ENCODE data around the gene ASPHD2.
"Not testable (repeated sequence)": the region's sequence is repeated elsewhere in the genome, so short reads cannot be mapped to it uniquely, and the experiment has no call there.

Gene ASPHD2

DNA sequence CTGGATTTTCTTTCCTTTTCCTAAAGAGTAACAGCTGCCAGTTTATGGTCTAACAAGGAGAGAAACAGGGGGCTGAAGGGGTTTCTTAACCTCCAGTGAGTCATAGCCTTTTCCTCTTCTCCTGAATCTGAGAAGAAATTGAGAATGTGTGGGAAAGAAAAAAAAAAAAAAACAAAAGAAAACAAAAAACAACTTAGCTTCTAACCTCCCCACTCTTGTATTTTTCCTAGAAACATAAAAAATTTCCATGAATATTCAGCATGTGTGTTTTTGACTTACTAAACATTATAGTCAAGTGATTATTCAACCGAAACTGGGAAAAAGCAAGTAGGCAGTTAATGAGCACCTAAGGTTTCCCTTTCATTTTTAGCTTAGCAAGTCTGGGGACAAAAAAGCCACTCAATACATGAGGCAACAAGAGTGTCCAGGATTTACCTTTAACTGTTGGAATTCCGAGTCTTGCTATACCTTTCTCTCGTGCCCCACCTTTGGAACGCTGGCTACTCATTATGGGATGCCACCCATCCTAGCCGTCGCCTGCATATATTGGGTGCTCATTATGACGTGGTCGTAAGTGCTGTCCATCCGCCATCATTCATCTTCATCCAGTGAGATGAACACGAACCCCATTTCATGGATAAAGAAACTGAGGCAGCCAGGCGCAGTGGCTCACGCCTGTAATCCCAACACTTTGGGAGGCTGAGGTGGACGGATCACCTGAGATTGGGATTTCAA, 2.4 kb downstream of the ASPHD2 start:
- DNase-seq (ENCODE audit: low spot score in 2 of 2) = no peak
- in situ Hi-C loops (cut with MboI; ENCODE audit: low sequenced_read_pairs) = no loop called here
- Histone ChIP-seq H3K36me3 (replicated peaks) (no peaks in the 10 kb centered on the region), H3K9me3 (no peaks in the 10 kb centered on the region), H3K27me3 (ENCODE audit: low read depth) (peaks cover under 1% of the 10 kb centered on the region; the same call in 1 of the 2 replicates), H3K4me1 (no peaks in the 10 kb centered on the region), H3K4me3 (no peak overlapping the region)

DNA sequence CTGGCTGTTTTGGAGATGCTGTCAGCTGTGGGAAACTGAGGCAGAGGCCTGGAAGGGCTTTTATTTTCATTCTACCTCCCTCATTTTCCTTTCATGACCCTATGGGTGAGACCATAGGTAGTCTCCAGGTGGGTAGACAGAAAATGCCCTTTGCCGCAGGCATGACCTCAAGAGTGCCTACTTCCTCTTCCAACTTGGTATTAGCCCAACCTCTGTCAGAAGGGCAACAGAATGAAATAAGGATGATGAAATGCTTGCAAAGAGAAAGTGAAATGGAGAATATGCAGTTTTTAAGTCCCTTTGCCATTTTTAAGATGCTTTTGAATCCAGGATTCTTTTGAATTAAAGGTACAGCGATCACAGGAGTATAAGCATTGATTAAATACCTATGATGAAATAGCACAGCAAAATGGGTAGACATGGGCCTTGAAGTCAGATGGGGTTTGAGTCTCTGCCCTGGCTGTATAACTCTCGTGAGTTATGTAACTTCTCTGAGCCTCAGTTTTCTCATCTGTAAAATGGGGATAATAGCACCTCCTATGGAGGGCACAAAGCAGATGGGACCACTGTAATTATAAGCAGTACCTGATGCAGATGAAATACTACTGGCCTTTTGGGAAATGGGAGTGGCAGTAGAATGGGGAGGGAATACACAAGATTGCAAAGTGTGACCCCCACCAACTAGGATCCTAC, 3.7 kb downstream of the ASPHD2 start:
- H3K9me3 ChIP-seq = no peaks in the 10 kb centered on the region
- no peaks in the 10 kb centered on the region for H3K36me3 ChIP-seq (replicated peaks)
- no peaks in the 10 kb centered on the region for H3K4me1 ChIP-seq
- in situ Hi-C loops (cut with MboI; ENCODE audit: low sequenced_read_pairs) = no loop called here
- H3K4me3 ChIP-seq = no peak overlapping the region
- DNase-seq (ENCODE audit: low spot score in 2 of 2) = no peak
- no peaks in the 10 kb centered on the region for H3K27me3 ChIP-seq (ENCODE audit: low read depth)

DNA sequence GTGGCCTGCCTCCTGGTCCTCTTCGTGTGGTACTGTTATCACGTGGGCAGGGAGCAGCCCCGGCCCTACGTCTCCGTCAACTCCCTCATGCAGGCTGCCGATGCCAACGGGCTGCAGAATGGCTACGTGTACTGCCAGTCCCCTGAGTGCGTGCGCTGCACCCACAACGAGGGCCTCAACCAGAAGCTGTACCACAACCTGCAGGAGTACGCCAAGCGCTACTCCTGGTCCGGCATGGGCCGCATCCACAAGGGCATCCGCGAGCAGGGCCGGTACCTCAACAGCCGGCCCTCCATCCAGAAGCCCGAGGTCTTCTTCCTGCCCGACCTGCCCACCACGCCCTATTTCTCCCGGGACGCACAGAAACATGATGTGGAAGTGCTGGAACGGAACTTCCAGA, 4.7 kb downstream of the ASPHD2 start:
- H3K36me3 ChIP-seq (replicated peaks) = no peaks in the 10 kb centered on the region
- H3K4me3 ChIP-seq = no peak overlapping the region
- DNase-seq (ENCODE audit: low spot score in 2 of 2) = no peak
- in situ Hi-C loops (cut with MboI; ENCODE audit: low sequenced_read_pairs) = no loop called here
- H3K27me3 ChIP-seq (ENCODE audit: low read depth) = no peaks in the 10 kb centered on the region
- H3K9me3 ChIP-seq = no peaks in the 10 kb centered on the region
- peaks cover 3% of the 10 kb centered on the region for H3K4me1 ChIP-seq

DNA sequence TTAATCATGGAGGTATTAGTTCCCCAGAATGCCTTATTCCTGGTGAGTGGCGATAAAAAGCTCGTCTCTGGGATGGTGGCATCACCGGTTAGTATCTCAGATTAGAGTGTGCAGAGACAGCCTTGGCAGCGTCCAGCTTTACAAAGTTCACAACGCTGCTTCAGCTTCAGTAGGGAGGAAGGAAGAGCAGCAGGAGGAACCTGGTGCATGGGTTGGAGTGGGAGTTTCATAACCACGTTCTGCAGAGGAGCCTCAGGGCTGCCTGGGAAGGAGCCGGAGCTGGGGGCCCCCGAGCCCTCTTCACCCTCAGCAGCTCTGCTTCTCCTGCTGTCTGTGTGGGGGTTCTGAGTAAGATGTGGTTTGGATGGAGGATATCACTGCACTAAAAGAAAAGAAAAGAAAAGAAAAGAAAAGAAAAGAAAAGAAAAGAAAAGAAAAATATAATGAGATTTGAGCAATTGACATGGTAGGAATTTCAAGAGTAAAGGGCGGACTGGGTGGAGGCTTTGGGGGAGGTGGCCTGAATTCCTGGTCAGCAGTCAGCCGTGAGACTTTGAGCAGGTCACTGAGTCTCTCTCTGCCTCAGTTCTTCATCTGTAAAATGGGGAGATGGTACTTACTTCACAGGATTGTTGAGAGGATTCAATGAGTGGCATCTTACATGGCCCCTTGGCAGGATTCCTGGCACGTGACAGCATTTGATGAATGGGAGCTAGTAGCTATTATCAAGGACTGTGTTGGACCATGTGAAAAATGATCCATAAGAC, 6.5 kb downstream of the ASPHD2 start:
- Histone ChIP-seq H3K9me3 (no peaks in the 10 kb centered on the region), H3K36me3 (replicated peaks) (no peaks in the 10 kb centered on the region), H3K27me3 (ENCODE audit: low read depth) (no peaks in the 10 kb centered on the region), H3K4me3 (no peak overlapping the region), H3K4me1 (peaks cover 5% of the 10 kb centered on the region)
- no peak for DNase-seq (ENCODE audit: low spot score in 2 of 2)
- in situ Hi-C loops (cut with MboI; ENCODE audit: low sequenced_read_pairs) = no loop called here

DNA sequence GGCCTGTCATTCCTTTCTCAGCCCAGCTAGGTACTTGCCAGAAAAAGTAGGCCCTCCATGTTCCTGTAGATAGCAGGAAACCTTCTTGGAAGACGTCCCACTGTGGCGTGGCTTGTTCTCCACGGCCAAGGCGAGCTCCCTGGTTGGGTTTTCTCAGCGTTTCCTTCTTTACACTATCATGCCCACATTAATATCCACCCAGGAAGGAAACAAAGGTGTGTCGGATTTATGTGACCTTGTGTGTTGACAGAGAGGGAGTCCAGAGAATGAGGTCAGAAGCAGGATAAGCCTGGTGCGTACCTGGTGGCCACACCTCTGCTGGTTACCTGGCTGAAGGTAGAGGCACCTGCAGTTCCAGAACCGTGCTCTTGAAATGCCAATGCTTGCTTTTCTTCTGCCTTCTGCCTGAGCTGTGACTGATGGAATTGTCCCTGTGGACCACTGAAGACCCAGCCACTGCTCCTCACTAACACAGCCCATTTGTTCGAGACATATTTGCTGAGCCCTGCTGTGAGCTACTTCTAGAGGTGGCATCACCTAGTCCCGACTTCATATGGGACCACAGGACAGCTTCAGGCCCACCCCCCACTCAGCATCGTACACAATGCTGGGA, 7.9 kb downstream of the ASPHD2 start:
- no peaks in the 10 kb centered on the region for H3K36me3 ChIP-seq (replicated peaks)
- H3K27me3 ChIP-seq (ENCODE audit: low read depth) = no peaks in the 10 kb centered on the region
- no peak for DNase-seq (ENCODE audit: low spot score in 2 of 2)
- H3K9me3 ChIP-seq = no peaks in the 10 kb centered on the region
- peaks cover 5% of the 10 kb centered on the region for H3K4me1 ChIP-seq
- in situ Hi-C loops (cut with MboI; ENCODE audit: low sequenced_read_pairs) = no loop called here
- H3K4me3 ChIP-seq = no peak overlapping the region

DNA sequence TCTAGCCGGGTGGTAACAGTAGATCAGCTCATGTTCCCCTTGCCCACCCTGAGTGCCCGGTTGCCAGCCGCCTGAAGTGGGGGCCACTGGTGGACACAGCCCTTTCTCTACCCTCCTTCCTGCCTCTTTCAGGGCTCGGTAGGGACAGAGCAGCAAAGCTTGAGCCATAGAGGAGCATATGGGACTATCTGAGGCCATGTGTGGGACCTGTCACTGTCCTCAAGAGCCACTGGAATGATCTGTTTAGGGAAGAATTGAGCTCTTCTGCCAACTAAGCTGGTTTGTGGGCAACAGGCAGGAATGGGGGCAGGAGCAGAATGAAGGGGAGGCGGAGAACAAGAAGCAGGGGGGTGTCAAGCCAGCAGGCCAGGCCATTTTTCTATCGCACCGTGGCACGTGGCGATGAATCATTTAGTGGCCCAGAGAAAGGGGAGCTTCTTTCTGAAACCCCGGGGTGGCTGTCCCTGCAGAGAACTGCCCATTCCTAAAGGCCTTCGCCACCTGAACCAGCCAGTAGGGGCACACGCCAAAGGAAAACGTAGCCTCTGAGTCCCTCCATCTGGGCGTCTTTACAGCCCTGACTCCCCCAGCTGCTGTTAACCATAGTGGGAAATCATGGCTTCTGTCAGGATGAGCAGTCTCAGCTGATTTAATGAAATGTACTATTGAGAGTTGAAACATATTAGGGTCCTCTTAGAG, 8.8 kb downstream of the ASPHD2 start:
- Histone ChIP-seq H3K9me3 (no peaks in the 10 kb centered on the region), H3K4me3 (no peak overlapping the region), H3K27me3 (ENCODE audit: low read depth) (no peaks in the 10 kb centered on the region), H3K4me1 (peaks cover 5% of the 10 kb centered on the region), H3K36me3 (replicated peaks) (no peaks in the 10 kb centered on the region)
- no peak for DNase-seq (ENCODE audit: low spot score in 2 of 2)
- in situ Hi-C loops (cut with MboI; ENCODE audit: low sequenced_read_pairs) = no loop called here

DNA sequence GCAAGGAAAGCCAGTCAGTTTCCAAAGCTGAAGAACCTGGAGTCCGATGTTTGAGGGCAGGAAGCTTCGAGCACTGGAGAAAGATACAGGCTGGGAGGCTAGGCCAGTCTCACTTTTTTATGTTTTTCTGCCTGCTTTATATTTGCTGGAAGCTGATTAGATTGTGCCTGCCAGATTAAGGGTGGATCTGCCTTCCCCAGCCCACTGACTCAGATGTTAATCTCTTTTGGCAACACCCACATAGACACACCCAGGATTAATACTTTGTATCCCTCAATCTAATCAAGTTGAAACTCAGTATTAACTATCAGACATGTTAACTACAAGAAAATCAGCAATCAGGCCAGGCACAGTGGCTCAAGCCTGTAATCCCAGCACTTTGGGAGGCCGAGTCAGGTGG, 9.7 kb downstream of the ASPHD2 start:
- H3K36me3 ChIP-seq (replicated peaks); H3K4me3 ChIP-seq; DNase-seq (ENCODE audit: low spot score in 2 of 2); H3K4me1 ChIP-seq; H3K27me3 ChIP-seq (ENCODE audit: low read depth); H3K9me3 ChIP-seq; in situ Hi-C loops (cut with MboI; ENCODE audit: low sequenced_read_pairs): not testable (repeated sequence)

DNA sequence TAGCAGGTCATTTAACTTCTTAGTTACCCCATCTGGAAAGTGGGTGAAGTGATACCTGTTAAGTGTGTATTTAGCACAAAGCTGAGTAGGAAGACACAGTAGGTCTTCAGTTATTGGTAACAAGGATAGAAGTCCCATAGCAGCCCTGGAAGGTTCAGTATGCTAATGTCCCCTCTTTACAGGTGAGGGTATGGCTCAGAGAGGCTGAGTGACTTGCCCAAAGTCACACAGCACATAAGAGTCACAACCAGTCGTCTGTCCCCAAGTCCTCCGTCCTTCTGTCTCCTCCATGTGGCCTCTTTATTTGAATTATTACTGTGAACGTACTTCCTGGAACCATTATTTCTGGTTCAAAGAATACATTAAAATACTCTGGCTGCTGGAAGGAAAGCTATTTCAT, 10.5 kb downstream of the ASPHD2 start:
- no peaks in the 10 kb centered on the region for H3K9me3 ChIP-seq
- H3K4me1 ChIP-seq = peaks cover 5% of the 10 kb centered on the region
- H3K4me3 ChIP-seq = no peak overlapping the region
- in situ Hi-C loops (cut with MboI; ENCODE audit: low sequenced_read_pairs) = no loop called here
- H3K36me3 ChIP-seq (replicated peaks) = no peaks in the 10 kb centered on the region
- DNase-seq (ENCODE audit: low spot score in 2 of 2) = no peak
- H3K27me3 ChIP-seq (ENCODE audit: low read depth) = no peaks in the 10 kb centered on the region

DNA sequence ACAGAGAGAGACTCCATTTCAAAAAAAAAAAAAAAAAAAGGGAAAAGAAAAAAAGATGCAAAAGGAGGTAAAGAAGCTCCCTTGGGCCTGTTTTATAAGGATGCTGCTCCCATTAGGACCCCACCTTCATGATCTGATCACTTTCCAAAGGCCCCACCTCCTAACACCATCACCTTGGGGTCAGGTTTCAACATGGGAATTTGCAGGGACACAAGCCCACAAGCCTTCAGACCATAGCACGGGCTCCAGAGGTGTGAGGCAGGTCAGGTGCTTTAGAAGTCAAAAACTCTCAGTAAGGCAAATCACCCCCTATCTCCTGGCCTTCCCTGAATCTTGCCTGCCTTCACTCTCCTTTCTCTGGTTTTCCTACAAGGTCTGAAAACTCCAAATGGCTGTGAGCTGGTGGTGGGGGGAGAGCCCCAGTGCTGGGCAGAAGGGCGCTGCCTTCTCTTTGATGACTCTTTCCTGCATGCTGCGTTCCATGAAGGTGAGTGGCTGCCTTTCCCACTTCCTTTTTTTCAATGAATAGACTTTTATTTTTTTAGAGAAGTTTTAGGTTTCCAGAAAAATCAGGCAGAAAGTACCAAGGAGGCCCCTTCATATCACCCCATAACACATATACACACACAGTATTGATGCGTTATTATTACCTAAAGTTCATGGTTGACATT, 13.2 kb downstream of the ASPHD2 start:
- H3K36me3 ChIP-seq (replicated peaks) = no peaks in the 10 kb centered on the region
- in situ Hi-C loops (cut with MboI; ENCODE audit: low sequenced_read_pairs) = no loop called here
- H3K4me3 ChIP-seq = no peak overlapping the region
- no peaks in the 10 kb centered on the region for H3K27me3 ChIP-seq (ENCODE audit: low read depth)
- DNase-seq (ENCODE audit: low spot score in 2 of 2) = no peak
- peaks cover 5% of the 10 kb centered on the region for H3K4me1 ChIP-seq
- H3K9me3 ChIP-seq = no peaks in the 10 kb centered on the region

DNA sequence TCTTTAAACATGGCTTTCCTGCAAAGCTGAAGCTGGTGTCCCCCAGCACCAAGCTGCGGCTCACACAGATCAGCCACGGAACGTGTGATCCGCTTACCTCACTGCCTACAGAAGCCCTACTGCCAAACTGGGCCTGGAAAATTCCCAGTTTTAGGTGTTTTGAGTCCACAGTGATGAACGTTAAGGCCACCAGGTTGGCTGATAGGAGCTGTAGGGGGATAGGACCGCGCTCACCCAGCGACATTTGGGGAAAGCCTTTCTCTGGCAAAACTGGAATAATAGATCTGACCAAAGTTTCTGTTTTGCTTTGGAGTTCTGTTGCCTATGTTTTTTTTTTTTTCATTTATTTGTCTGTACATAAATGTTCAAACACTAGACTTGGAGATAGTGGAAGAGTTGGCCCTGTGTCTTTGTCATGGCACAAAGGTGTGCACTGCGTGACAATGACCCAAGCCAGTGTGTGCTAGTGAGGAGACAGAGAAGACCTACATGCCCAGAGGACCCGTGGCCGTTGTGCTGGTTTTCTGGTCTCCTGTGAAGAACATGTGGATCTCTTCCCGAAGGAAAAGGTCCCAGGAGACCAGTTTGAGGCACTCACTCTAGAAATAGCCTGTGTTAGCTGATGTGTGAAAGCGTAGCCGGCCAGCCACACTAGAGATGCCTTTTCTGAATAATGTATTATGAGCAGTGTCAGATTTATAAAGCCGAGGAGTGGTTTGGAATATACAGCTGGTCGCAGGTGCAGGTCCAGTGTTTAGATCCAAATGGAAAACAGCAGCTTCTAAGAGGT, 15.0 kb downstream of the ASPHD2 start:
- H3K27me3 ChIP-seq (ENCODE audit: low read depth) = no peaks in the 10 kb centered on the region
- in situ Hi-C loops (cut with MboI; ENCODE audit: low sequenced_read_pairs) = no loop called here
- DNase-seq (ENCODE audit: low spot score in 2 of 2) = no peak

DNA sequence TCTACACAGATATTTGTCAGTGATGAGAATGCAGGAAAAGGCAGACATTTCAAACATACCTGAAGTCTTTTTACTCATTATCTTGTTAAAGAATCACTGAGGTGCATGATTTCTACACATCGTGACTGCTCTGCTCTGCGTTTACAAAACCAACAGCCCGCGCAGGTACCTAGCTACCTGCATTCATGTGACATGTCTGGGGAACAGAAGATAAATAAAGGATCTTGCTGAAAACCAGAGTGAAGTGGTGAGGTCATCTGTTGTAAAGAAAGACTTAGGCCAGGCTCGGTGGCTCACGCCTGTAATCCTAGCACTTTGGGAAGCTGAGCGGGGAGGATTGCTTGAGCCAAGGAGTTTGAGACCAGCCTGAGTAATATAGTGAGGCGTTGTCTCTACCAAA, 15.7 kb downstream of the ASPHD2 start:
- Histone ChIP-seq H3K9me3 (no peaks in the 10 kb centered on the region), H3K36me3 (replicated peaks) (no peaks in the 10 kb centered on the region), H3K27me3 (ENCODE audit: low read depth) (no peaks in the 10 kb centered on the region), H3K4me3 (no peak overlapping the region), H3K4me1 (no peaks in the 10 kb centered on the region)
- DNase-seq (ENCODE audit: low spot score in 2 of 2) = no peak
- in situ Hi-C loops (cut with MboI; ENCODE audit: low sequenced_read_pairs) = no loop called here

More for the DNA sequence above, 15.0 kb downstream of the ASPHD2 start:
- H3K36me3 ChIP-seq (replicated peaks) = no peaks in the 10 kb centered on the region
- H3K4me3 ChIP-seq = no peak overlapping the region
- no peaks in the 10 kb centered on the region for H3K9me3 ChIP-seq
- no peaks in the 10 kb centered on the region for H3K4me1 ChIP-seq

DNA sequence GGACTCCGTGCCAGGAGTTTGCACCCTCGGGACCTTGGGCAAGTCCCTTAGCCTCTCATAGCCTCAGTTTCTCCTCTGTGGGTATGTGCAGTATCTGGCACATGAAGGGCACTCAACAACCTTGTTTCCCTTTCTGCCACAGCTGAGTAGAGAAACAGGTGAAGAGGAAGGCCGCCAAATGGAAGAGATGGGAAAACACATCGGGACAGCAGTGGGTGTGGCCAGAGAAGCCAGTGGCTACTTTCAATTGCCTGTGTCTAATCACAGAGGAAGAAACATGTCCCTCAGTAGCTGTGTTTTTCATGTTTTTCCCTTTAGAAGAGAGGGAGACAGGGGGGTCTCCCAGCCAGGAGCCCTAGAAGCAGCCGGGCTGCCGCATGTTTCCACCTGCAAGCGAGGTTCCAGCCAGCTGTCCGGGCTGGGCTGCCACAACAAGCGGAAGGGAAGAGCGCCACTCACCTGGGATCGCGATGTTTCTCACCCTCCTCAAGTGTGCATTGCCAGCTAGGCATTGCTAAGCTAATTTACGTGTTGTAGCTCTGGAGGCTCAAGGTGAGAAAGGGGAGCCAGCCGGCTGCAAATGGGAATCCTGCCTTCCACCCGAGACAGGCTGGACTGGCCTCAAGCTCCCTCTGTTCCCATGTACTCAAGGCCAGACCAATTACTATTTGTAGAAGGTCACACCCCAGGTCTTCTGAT, 16.7 kb downstream of the ASPHD2 start:
- no peaks in the 10 kb centered on the region; the same call in 1 of the 2 replicates for H3K36me3 ChIP-seq (replicated peaks)
- no peaks in the 10 kb centered on the region for H3K27me3 ChIP-seq (ENCODE audit: low read depth)
- H3K4me3 ChIP-seq = no peak overlapping the region
- in situ Hi-C loops (cut with MboI; ENCODE audit: low sequenced_read_pairs) = no loop called here
- no peaks in the 10 kb centered on the region for H3K4me1 ChIP-seq
- no peaks in the 10 kb centered on the region for H3K9me3 ChIP-seq
- no peak for DNase-seq (ENCODE audit: low spot score in 2 of 2)
